H1 (cell line): ENCODE data around the gene TWIST2. TPM values are rescaled to one million over a fixed set of nuclear protein-coding genes. Genes with fewer than 3 reads are reported as not detected.

ENCODE experiments used
- CTCF ChIA-PET: fragments of 300-600 bp; sonication (Branson Sonifier 250); formaldehyde crosslinking; loops from one replicate; lab custom pipeline; 2021; ENCODE audit not compliant: partially characterized antibody; lab: Charles Lee
- POLR2A ChIA-PET: fragments of 300-600 bp; sonication (Branson Sonifier 250); formaldehyde crosslinking; loops from one replicate; lab custom pipeline; 2021; ENCODE audit warnings: inconsistent platforms; ENCODE audit not compliant: partially characterized antibody; lab: Charles Lee
- DNase-seq, 2 experiments: peaks; one replicate each; pipeline versions ENCODE4 v3.0.0 to v3.0.0-alpha.2; 2010 to 2022; ENCODE audit warnings: low spot score in 2 of 2, low read depth in 1 of 2, mixed read lengths in 1 of 2
- FAIRE-seq: peaks from 2 replicates; lab custom pipeline; 2011; peaks lifted over from hg19 to GRCh38; lab: Jason Lieb, UNC
- H2AFZ ChIP-seq: 2 replicates; pipeline ENCODE4 v1.8.1; 2012; ENCODE audit warnings: low read length, inconsistent platforms
- H2AK5ac ChIP-seq: 2 replicates; pipeline ENCODE4 v1.6.1; 2013; ENCODE audit warnings: low read depth, low read length
- H2BK120ac ChIP-seq: replicated peaks from 2 replicates; pipeline ENCODE3; 2013; ENCODE audit warnings: low read depth, low read length, inconsistent platforms
- H2BK12ac ChIP-seq: 2 replicates; pipeline ENCODE4 v1.6.1; 2013; ENCODE audit warnings: low read depth, low read length
- H2BK15ac ChIP-seq: 2 replicates; pipeline ENCODE4 v1.6.1; 2013; ENCODE audit warnings: low read length
- H2BK20ac ChIP-seq: 2 replicates; pipeline ENCODE4 v1.6.1; 2013; ENCODE audit warnings: low read length
- H2BK5ac ChIP-seq: 2 replicates; pipeline ENCODE4 v1.6.1; 2013; ENCODE audit warnings: low read depth, low read length
- H3K14ac ChIP-seq: 2 replicates; pipeline ENCODE4 v1.6.1; 2013; ENCODE audit warnings: inconsistent platforms; ENCODE audit not compliant: insufficient read length
- H3K18ac ChIP-seq: 2 replicates; pipeline ENCODE4 v1.6.1; 2013; ENCODE audit warnings: low read length; ENCODE audit errors: extremely low read depth
- H3K23ac ChIP-seq: 2 replicates; pipeline ENCODE4 v1.6.1; 2013; ENCODE audit warnings: inconsistent platforms; ENCODE audit not compliant: insufficient read length
- H3K23me2 ChIP-seq: 2 replicates; pipeline ENCODE4 v1.6.1; 2013; ENCODE audit warnings: low read depth, low read length
- H3K27ac ChIP-seq: 2 replicates; pipeline ENCODE4 v1.6.1; 2011; ENCODE audit warnings: low read depth, low read length, inconsistent platforms
- H3K27me3 ChIP-seq, 4 experiments: replicated peaks in 1 of 4; 1 replicate in 1 of 4; 2 replicates in 3 of 4; pipeline versions ENCODE4 v1.6.1 to v1.8.1; 2011 to 2013; ENCODE audit warnings: low read length in 3 of 4, mild to moderate bottlenecking in 3 of 4, inconsistent platforms in 2 of 4, mixed read lengths in 2 of 4, moderate library complexity in 1 of 4; ENCODE audit not compliant: control insufficient read depth in 3 of 4, insufficient read depth in 3 of 4; ENCODE audit errors: extremely low read depth in 1 of 4
- H3K36me3 ChIP-seq, 4 experiments: 2 replicates each; pipeline versions ENCODE4 v1.6.1 to v1.8.1; 2011 to 2013; ENCODE audit warnings: mild to moderate bottlenecking in 4 of 4, low read length in 3 of 4, moderate library complexity in 2 of 4, control low read depth in 1 of 4, inconsistent platforms in 1 of 4; ENCODE audit not compliant: insufficient read depth in 4 of 4, control insufficient read depth in 2 of 4
- H3K4ac ChIP-seq: replicated peaks from 2 replicates; pipeline ENCODE3; 2013; ENCODE audit warnings: low read length, low read depth, mixed read lengths, inconsistent platforms; ENCODE audit not compliant: insufficient read length
- H3K4me1 ChIP-seq, 4 experiments: replicated peaks in 1 of 4; 1 replicate in 1 of 4; 2 replicates in 3 of 4; pipeline versions ENCODE4 v1.6.1 to v1.8.1; 2011 to 2013; ENCODE audit warnings: low read length in 3 of 4, inconsistent platforms in 2 of 4, mixed read lengths in 1 of 4; ENCODE audit not compliant: insufficient read depth in 4 of 4, control insufficient read depth in 3 of 4
- H3K4me2 ChIP-seq, 2 experiments: 2 replicates each; pipeline versions ENCODE4 v1.6.1 to v1.8.1; 2011 to 2013; ENCODE audit warnings: low read depth in 2 of 2, low read length in 2 of 2, control low read depth in 1 of 2, inconsistent platforms in 1 of 2, mild to moderate bottlenecking in 1 of 2; ENCODE audit not compliant: insufficient read depth in 1 of 2
- H3K4me3 ChIP-seq, 4 experiments: fragments of 200-600, 300-600 bp in 1 of 4; sonication (generic), shearing (Covaris generic), sonication (Bioruptor Twin) in 1 of 4; 2 replicates each; pipeline versions ENCODE4 v1.5.1 to v1.8.1; 2011 to 2016; ENCODE audit warnings: low read length in 4 of 4, low read depth in 3 of 4, control low read depth in 2 of 4, inconsistent platforms in 2 of 4, mild to moderate bottlenecking in 2 of 4, mixed read lengths in 1 of 4, moderate library complexity in 1 of 4; ENCODE audit not compliant: insufficient read depth in 2 of 4; ENCODE audit errors: extremely low read depth in 1 of 4
- H3K56ac ChIP-seq: replicated peaks from 2 replicates; pipeline ENCODE3; 2013; ENCODE audit warnings: low read depth, mild to moderate bottlenecking, mixed read lengths, low read length, inconsistent platforms; ENCODE audit not compliant: insufficient read length
- H3K79me1 ChIP-seq: 2 replicates; pipeline ENCODE4 v1.6.1; 2013; ENCODE audit warnings: low read depth, low read length, control low read depth
- H3K79me2 ChIP-seq, 2 experiments: 2 replicates each; pipeline versions ENCODE4 v1.6.1 to v1.8.1; 2012 to 2013; ENCODE audit warnings: low read length in 2 of 2, mild to moderate bottlenecking in 2 of 2, inconsistent platforms in 1 of 2; ENCODE audit not compliant: insufficient read depth in 2 of 2, control insufficient read depth in 1 of 2
- H3K9ac ChIP-seq, 4 experiments: replicated peaks in 1 of 4; 1 replicate in 1 of 4; 2 replicates in 3 of 4; pipeline versions ENCODE4 v1.6.1 to v1.8.1; 2011 to 2013; ENCODE audit warnings: low read depth in 3 of 4, low read length in 3 of 4, control low read depth in 2 of 4, mild to moderate bottlenecking in 2 of 4, moderate library complexity in 2 of 4, inconsistent platforms in 1 of 4; ENCODE audit errors: extremely low read depth in 1 of 4
- H3K9me3 ChIP-seq, 2 experiments: 2 replicates each; pipeline versions ENCODE4 v1.6.1 to v1.8.1; 2012 to 2013; ENCODE audit warnings: mild to moderate bottlenecking in 2 of 2, moderate library complexity in 2 of 2, control low read depth in 1 of 2, inconsistent platforms in 1 of 2, low read depth in 1 of 2, low read length in 1 of 2, mixed read lengths in 1 of 2; ENCODE audit not compliant: insufficient read depth in 2 of 2
- H4K20me1 ChIP-seq, 2 experiments: replicated peaks in 1 of 2; 2 replicates each; pipeline versions ENCODE3 to v1.8.1; 2011 to 2013; ENCODE audit warnings: inconsistent platforms in 2 of 2, low read length in 2 of 2, mild to moderate bottlenecking in 1 of 2; ENCODE audit not compliant: insufficient read depth in 2 of 2, control insufficient read depth in 1 of 2
- H4K5ac ChIP-seq: 2 replicates; pipeline ENCODE4 v1.6.1; 2013; ENCODE audit warnings: low read length, low read depth, mixed read lengths, inconsistent platforms; ENCODE audit not compliant: insufficient read length
- H4K8ac ChIP-seq: 2 replicates; pipeline ENCODE4 v1.8.0; 2013; ENCODE audit warnings: mild to moderate bottlenecking, moderate library complexity, low read length, inconsistent platforms; ENCODE audit not compliant: insufficient read depth; ENCODE audit errors: extremely low read depth
- H4K91ac ChIP-seq: replicated peaks from 2 replicates; pipeline ENCODE3; 2013; ENCODE audit warnings: low read length, mixed read lengths, inconsistent platforms; ENCODE audit not compliant: insufficient read length
- JUN ChIP-seq: IDR thresholded peaks from 2 replicates; pipeline ENCODE4 v1.6.1; 2011; ENCODE audit warnings: low read depth, mild to moderate bottlenecking, improper control_type of control experiment, low read length
- SP1 ChIP-seq: IDR thresholded peaks from 2 replicates; pipeline ENCODE4 v1.6.1; 2011; ENCODE audit warnings: low read depth, low read length
- TEAD4 ChIP-seq: IDR thresholded peaks from 2 replicates; pipeline ENCODE4 v1.6.1; 2012; ENCODE audit warnings: low read depth, low read length, inconsistent platforms, mixed read lengths
- WGBS, 2 experiments: shearing (Covaris generic) in 1 of 2; methylation state at CpG; one replicate each; pipeline versions ENCODE4 v1.1.6 to v1.1.7; 2013 to 2015; ENCODE audit warnings: low lambda C conversion rate in 2 of 2, mixed read lengths in 2 of 2, inconsistent platforms in 1 of 2, low coverage in 1 of 2, missing lambda C conversion rate in 1 of 2; ENCODE audit not compliant: insufficient replicate concordance in 2 of 2, insufficient coverage in 1 of 2, insufficient read length in 1 of 2; ENCODE audit errors: extremely low coverage in 1 of 2, missing lambda C conversion rate in 1 of 2; 5-methylcytosine and 5-hydroxymethylcytosine counted together
- polyA plus RNA-seq, 7 experiments: library from polyadenylated mRNA; depleted of rRNA in 3 of 7; stranded (reverse) in 5 of 7; unstranded in 2 of 7; fragments of >200 nt in 5 of 7; fragments of 200-250 nt in 2 of 7; gene quantifications; 1 replicate in 5 of 7; 2 replicates in 1 of 7; 4 replicates in 1 of 7; pipeline versions ENCODE4 v1.2.1 to v1.2.3, GENCODE V29; 2011 to 2013; ENCODE audit warnings: missing spikeins in 2 of 7, mixed read lengths in 2 of 7
- total RNA-seq: library from RNA; stranded (reverse); fragmentation: NEBNext Ultra II Directional; extraction: Animal tissue kit (Norgen Biotek cat#: 25700); gene quantifications from 2 replicates; pipeline ENCODE4 v1.2.1, GENCODE V29; 2021
- TF ChIP-seq, protein P1 (sequence below): IDR thresholded peaks from 2 replicates; pipeline ENCODE4 v1.6.1; 2012; ENCODE audit warnings: inconsistent platforms

The TWIST2 gene
- total and polyA plus RNA-seq, 2 of the 8 experiments (the other 6 are each of a cell fraction or from before 2014, with no cell fraction given), result 2.6 to 4.3 TPM

- Histone ChIP-seq H2BK120ac (no peak overlapping the region), H3K4me2 (no peak overlapping the region), H3K27ac (no peak overlapping the region), H4K5ac (no peak overlapping the region), H3K9me3 (no peaks in the 10 kb centered on the region), H3K23ac (no peak overlapping the region), H4K91ac (no peak overlapping the region), H3K4me1 (no peaks in the 10 kb centered on the region), H3K23me2 (no peaks in the 10 kb centered on the region), H2AK5ac (no peak overlapping the region), H3K27me3 (no peaks in the 10 kb centered on the region), H2BK12ac (no peak overlapping the region), H3K56ac (no peak overlapping the region), H2BK20ac (no peak overlapping the region), H3K18ac (no peak overlapping the region), H3K4ac (no peak overlapping the region), H2BK5ac (no peak overlapping the region), H3K36me3 (no peaks in the 10 kb centered on the region), H3K4me3 (no peak overlapping the region), H4K20me1 (no peaks in the 10 kb centered on the region), H3K14ac (no peak overlapping the region), H3K79me1 (no peaks in the 10 kb centered on the region), H3K9ac (no peak overlapping the region), H3K79me2 (no peaks in the 10 kb centered on the region), H2AFZ (no peak overlapping the region), H2BK15ac (no peak overlapping the region), H4K8ac (no peak overlapping the region)
- 95% methylated on average over 6 of the region's 6 CpGs; no CpG with 5 or more reads in 1 of the 2 experiments for WGBS, 2 experiments
- FAIRE-seq (no peak), DNase-seq (no peak)
- POLR2A ChIA-PET, result no interaction called here
- CTCF ChIA-PET, result no interaction called here
- TF ChIP-seq SP1, result no peak
- TF ChIP-seq TEAD4, result no peak
- TF ChIP-seq, protein P1, sequence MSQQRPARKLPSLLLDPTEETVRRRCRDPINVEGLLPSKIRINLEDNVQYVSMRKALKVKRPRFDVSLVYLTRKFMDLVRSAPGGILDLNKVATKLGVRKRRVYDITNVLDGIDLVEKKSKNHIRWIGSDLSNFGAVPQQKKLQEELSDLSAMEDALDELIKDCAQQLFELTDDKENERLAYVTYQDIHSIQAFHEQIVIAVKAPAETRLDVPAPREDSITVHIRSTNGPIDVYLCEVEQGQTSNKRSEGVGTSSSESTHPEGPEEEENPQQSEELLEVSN, result no peak
- no peak for TF ChIP-seq JUN
Measured at GRCh38 chr2:238930216-238930615, 82.3 kb downstream of the TWIST2 start.
